Upper lobe of left lung (tissue), 4 donors: Measurements from ENCODE around the gene TMEM39A.

ENCODE experiments used
- CTCF ChIP-seq, 6 experiments: fragments of 450-650 bp in 4 of 6; fragments of 200-600 bp in 2 of 6; sonication (generic) in 2 of 6; IDR thresholded peaks; one replicate each; pipeline ENCODE4 v1.5.1; 2016 to 2019; ENCODE audit warnings: antibody characterized with exemption in 6 of 6
- EP300 ChIP-seq, 4 donors: sonication (generic); formaldehyde crosslinking; IDR thresholded peaks; one replicate each; pipeline ENCODE4 v1.5.1; 2017; ENCODE audit warnings: antibody characterized with exemption in 4 of 4, control low read depth in 2 of 4
- POLR2AphosphoS5 ChIP-seq, 2 donors: sonication (generic); formaldehyde crosslinking; IDR thresholded peaks; one replicate each; pipeline ENCODE4 v1.5.1; 2017; ENCODE audit warnings: antibody characterized with exemption in 2 of 2

- TF ChIP-seq CTCF (IDR thresholded peaks at IDR 0.05) (no peak), POLR2AphosphoS5 (IDR thresholded peaks at IDR 0.05) (no peak), EP300 (IDR thresholded peaks at IDR 0.05) (no peak)
These were observed 49.7 kb downstream of the TMEM39A start for GRCh38 chr3:119413603-119414280.
